Activated gamma-delta T cell treated with Interleukin-2 at 50 U/mL for 16 hours (primary cell): ENCODE measurements around the gene CTNNA3.

Experiments
- DNase-seq: peaks from one replicate; pipeline ENCODE4 v3.0.0-alpha.2; 2020

Gene CTNNA3

GRCh38 chr10:67098461-67098860 is 597.5 kb downstream of the CTNNA3 start:
- no peak for DNase-seq

DNA sequence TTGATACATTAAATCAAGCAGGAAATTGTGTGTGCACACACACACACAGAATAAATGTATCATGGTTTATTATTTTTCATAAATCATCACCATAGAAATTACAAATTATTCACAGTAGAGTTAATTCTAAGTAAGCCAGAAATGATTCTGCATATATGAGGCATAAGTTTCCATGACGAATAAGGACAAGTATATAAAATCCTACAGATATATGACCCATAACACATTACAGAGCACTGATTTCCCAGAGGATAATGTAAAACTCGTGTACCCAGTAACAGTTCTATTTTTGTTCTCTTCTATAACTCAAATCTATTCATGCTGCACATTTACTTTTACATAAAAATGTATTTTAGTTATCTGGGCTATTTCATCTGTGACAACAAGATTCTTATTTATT is 600.5 kb downstream of the CTNNA3 start:
- no peak for DNase-seq

DNA sequence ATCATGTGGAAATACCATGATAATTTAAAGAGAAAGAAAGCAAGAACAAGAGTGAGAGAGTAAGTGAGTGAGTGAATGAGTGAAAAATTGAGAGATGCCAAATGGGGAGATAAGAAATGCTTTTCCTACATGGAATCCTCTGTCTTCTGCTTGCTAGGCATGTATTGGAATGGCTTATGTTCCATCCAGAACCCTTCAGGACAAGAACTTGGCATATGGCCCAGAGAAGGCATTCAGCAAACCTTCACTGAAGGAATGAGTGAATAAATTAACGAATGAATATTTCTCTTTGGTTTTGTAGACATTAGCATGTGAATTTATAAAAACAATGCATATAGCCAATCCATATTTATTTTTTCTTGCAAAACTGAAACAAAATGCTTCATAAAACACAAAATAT is 608.0 kb downstream of the CTNNA3 start:
- DNase-seq, result no peak

- DNase-seq, result no peak
Observed at GRCh38 chr10:67087135-67087425, 608.9 kb downstream of the CTNNA3 start.

- DNase-seq, result no peak
Observed at GRCh38 chr10:67086327-67087134, 609.5 kb downstream of the CTNNA3 start.

- DNase-seq, result no peak
Observed at GRCh38 chr10:67079126-67079525, 616.9 kb downstream of the CTNNA3 start.

DNA sequence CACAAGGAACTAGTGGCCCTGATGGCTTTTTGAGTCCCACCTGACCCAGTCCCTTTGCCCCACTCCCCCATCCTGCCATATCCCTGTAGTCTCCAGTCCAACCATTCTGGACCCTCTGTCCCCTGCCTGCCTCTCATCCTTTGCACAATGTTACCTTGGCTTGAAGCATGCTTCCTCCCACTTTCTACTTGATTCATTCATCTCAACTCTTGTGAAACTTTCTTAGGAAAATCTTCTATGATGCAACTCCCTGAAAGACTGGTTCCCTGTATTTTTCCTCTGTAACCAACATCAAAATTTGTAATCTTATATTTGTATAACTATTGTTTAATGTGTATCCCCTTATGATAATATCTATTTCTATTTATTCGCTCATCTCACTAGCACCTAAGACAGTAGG is 618.6 kb downstream of the CTNNA3 start:
- no peak for DNase-seq

- no peak for DNase-seq
Observed at GRCh38 chr10:67076144-67076543, 619.9 kb downstream of the CTNNA3 start.

GRCh38 chr10:67075491-67075971 is 620.5 kb downstream of the CTNNA3 start:
- no peak for DNase-seq

DNA sequence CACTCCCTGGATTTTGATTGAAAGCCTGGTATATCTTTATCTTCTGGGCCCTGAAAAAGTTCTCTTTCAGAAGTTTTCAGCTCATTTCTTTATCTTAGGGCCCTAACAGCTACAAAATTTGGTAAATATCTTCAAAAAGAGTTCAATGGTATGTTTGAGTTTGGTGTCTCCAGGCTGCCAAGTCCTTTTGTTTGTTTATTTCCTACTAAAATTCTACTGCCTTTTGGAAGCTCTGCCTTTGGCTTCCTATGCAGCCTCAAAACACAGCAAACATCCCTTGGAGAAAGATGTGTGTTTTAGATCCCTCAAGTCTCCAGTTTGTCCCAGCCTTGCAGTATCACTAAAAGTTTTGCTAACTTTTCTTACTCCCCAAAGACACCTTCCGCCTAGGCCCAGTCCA is 623.3 kb downstream of the CTNNA3 start:
- no peak for DNase-seq

- DNase-seq, result no peak
Observed at GRCh38 chr10:67050415-67050814, 645.6 kb downstream of the CTNNA3 start.

GRCh38 chr10:67049988-67050387 is 646.0 kb downstream of the CTNNA3 start:
- no peak for DNase-seq

GRCh38 chr10:67046507-67046906 is 649.5 kb downstream of the CTNNA3 start:
- no peak for DNase-seq

GRCh38 chr10:67045404-67045803 is 650.6 kb downstream of the CTNNA3 start:
- no peak for DNase-seq

DNA sequence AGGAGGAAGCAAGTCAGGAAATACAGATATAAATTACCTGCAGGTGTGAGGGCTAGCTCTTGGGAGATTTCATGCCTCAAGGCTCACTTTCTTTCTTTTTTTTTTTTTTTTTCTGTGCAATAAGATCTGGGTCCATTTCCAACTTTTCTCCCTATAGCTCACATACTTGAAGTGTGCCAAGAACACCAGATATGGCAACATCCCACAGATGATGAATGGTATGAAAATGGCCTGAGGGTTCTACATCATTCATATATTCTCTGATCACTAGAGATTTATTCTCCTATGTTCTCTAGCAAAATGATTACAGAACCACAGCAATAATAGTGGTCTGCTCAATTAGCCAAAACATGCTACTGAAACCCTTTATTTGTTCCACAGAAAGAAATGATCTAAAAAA is 653.0 kb downstream of the CTNNA3 start:
- DNase-seq, result no peak

GRCh38 chr10:67036808-67037207 is 659.2 kb downstream of the CTNNA3 start:
- DNase-seq, result no peak

- DNase-seq, result no peak
Observed at GRCh38 chr10:67033878-67034277, 662.1 kb downstream of the CTNNA3 start.

GRCh38 chr10:67022099-67022498 is 673.9 kb downstream of the CTNNA3 start:
- DNase-seq, result no peak

GRCh38 chr10:67017218-67017617 is 678.8 kb downstream of the CTNNA3 start:
- DNase-seq, result no peak

DNA sequence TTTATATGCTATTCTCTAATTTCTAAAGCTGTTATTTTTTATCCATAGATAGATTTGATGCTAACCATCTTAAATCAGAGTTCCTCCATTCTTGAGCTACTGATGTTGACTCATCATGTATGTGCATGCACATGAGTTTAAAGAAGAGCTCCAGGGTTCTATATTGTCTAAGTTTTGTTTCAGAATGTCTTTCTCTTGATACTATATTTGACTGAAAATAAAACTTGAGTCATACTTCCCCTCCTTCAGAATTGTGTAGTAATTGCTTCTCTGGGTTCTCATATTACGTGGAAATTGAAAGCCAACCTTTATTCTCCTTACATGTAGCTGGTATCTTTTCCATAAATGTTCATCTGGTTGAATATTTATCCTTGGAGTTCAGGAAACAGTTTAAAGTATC is 680.8 kb downstream of the CTNNA3 start:
- no peak for DNase-seq

DNA sequence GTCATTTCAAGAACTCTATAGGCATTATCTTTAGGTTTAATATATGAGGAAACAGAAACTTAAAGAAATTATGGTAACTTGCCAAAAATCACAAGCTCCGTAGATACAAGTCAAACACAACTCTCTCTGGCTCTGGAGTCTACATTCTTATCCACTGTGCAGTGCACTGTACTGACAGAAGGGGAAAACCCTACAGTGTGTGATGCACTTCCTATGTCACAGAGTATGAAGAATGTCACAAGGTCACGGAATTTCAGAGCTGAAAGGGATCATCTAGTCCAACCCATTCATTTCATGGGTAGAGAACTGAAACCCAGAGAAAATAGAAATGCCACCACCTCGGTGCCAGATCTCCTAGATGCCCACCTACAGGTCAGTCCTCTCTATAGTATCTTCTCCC is 684.0 kb downstream of the CTNNA3 start:
- DNase-seq, result no peak

DNA sequence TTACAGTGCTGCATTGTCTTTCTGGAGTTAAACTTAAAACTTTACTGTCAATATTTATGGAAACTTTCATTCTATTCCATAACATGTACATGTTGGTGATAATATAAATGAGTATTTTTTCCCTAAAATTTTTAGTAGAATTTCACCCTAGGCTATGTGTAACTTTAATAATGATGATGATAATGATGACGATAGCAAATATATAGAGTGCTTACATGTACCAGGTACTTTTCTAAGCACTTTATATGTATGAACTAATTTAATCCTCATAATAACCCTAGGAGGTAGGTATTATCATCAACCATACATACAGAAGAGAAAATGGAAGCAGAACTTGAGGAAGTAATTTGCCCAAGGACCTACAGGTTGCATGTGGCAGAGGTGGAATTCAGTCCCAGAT is 684.5 kb downstream of the CTNNA3 start:
- DNase-seq, result no peak

DNA sequence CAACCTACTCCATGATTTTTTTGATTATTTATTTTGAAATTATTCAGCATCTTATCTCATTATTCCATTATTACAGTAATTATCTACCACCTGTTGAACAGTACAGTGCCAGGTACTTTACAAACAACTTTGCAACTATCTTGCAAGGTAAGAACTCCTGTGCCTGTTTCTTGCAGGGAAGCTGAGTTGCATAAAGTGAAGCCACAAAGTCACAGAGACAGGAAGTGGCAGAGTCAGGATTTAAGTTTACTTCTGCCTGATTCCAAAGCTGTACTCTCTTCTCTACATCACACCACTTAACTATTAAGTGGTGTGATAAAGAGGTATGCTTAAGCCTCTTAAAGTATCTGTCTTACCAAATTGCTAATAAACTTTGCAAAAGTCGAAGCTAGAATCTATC is 690.0 kb downstream of the CTNNA3 start:
- no peak for DNase-seq

DNA sequence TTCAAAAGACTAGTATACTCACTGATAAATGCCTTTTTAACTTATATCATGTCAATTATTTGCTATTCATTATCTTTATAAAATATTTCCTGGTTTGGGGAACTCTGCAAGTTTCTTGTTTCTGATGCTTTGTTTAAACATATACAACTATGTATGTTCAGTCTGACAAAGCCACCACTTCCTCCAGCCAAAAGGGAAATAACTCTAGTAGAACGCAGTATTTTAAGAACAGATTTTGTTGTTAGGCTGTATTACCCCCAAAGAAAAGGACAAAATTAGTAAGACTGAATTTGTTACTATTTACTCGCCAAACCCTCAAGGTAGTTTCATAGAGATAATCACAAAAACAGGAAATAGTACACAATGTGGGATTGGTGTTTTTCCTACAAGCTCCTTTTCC is 691.3 kb downstream of the CTNNA3 start:
- no peak for DNase-seq
